GM12874 (cell line): ENCODE results near the gene CSGALNACT2.

Experiments
- CTCF ChIP-seq: IDR thresholded peaks from 2 replicates; pipeline ENCODE4 v1.5.1; 2011; ENCODE audit warnings: low read depth, mild to moderate bottlenecking, control low read depth, low read length, moderate library complexity; ENCODE audit not compliant: insufficient read depth

The CSGALNACT2 gene

GRCh38 chr10:43230101-43230908 is 92.1 kb downstream of the CSGALNACT2 start:
- no peak for TF ChIP-seq CTCF

GRCh38 chr10:43230909-43231522 is 92.8 kb downstream of the CSGALNACT2 start:
- TF ChIP-seq CTCF, result no peak

- TF ChIP-seq CTCF, result no peak
Observed at GRCh38 chr10:43231523-43232078, 93.4 kb downstream of the CSGALNACT2 start.

- no peak for TF ChIP-seq CTCF
Observed at GRCh38 chr10:43233601-43234430, 95.6 kb downstream of the CSGALNACT2 start.

GRCh38 chr10:43234471-43235041 is 96.3 kb downstream of the CSGALNACT2 start:
- TF ChIP-seq CTCF, result no peak
